IMR-90 (cell line): ENCODE results near the gene TNS3. TPM values are rescaled to one million over a fixed set of nuclear protein-coding genes. Genes with fewer than 3 reads are reported as not detected.

Experiments
- ATAC-seq: fragments of 200-7000 bp; cut with Tn5 transposase; 2 replicates; pipeline ENCODE4 v1.9.1; 2020; ENCODE audit warnings: low read depth, mild to moderate bottlenecking, moderate library complexity
- BruUV-seq: library from RNA; stranded (reverse); fragments of 400-500 nt; replicated peaks from 2 replicates; lab custom pipeline; 2021; lab: Mats Ljungman, UMichigan
- CTCF ChIA-PET: fragments of 300-600 bp; formaldehyde crosslinking; extraction: SDS; loops from one replicate; lab custom pipeline; 2021; ENCODE audit warnings: antibody characterized with exemption; lab: Yijun Ruan, JAX
- POLR2A ChIA-PET: fragments of 300-600 bp; sonication (Branson Sonifier 250); formaldehyde crosslinking; loops from one replicate; lab custom pipeline; 2022; ENCODE audit warnings: antibody characterized with exemption; ENCODE audit not compliant: unreplicated experiment; lab: Charles Lee
- DNase-seq: peaks from one replicate; pipeline ENCODE4 v3.0.0; 2013
- H2AFZ ChIP-seq: replicated peaks from 2 replicates; pipeline ENCODE3; 2013; ENCODE audit warnings: low read length, mild to moderate bottlenecking; ENCODE audit not compliant: poor library complexity
- H2AK5ac ChIP-seq: 2 replicates; pipeline ENCODE4 v1.6.1; 2013; ENCODE audit warnings: low read depth, low read length, inconsistent platforms
- H2AK9ac ChIP-seq: replicated peaks from 2 replicates; pipeline ENCODE3; 2013; ENCODE audit warnings: mild to moderate bottlenecking, low read depth, low read length, moderate library complexity; ENCODE audit not compliant: poor library complexity
- H2BK120ac ChIP-seq: 2 replicates; pipeline ENCODE4 v1.6.1; 2013; ENCODE audit warnings: low read depth, low read length, inconsistent platforms
- H2BK15ac ChIP-seq: 3 replicates; pipeline ENCODE4 v1.6.1; 2013; ENCODE audit warnings: low read depth, low read length, inconsistent platforms
- H2BK20ac ChIP-seq: 2 replicates; pipeline ENCODE4 v1.6.1; 2013; ENCODE audit warnings: low read depth, mild to moderate bottlenecking, inconsistent platforms, low read length, moderate library complexity
- H2BK5ac ChIP-seq: 2 replicates; pipeline ENCODE4 v1.6.1; 2013; ENCODE audit warnings: mild to moderate bottlenecking, low read depth, low read length, inconsistent platforms; ENCODE audit not compliant: poor library complexity, severe bottlenecking
- H3K14ac ChIP-seq: replicated peaks from 2 replicates; pipeline ENCODE4 v1.6.1; 2013; ENCODE audit warnings: low read depth, low read length, inconsistent platforms
- H3K18ac ChIP-seq: 2 replicates; pipeline ENCODE4 v1.6.1; 2013; ENCODE audit warnings: low read depth, low read length, control low read depth
- H3K23ac ChIP-seq: 2 replicates; pipeline ENCODE4 v1.6.1; 2013; ENCODE audit warnings: low read depth, low read length, inconsistent platforms
- H3K27ac ChIP-seq: 2 replicates; pipeline ENCODE4 v1.5.1; 2013; ENCODE audit warnings: mild to moderate bottlenecking, control low read depth, low read length; ENCODE audit not compliant: insufficient read depth
- H3K27me3 ChIP-seq: 2 replicates; pipeline ENCODE4 v1.6.1; 2013; ENCODE audit warnings: low read length; ENCODE audit not compliant: control insufficient read depth, insufficient read depth
- H3K36me3 ChIP-seq: 2 replicates; pipeline ENCODE4 v1.6.1; 2013; ENCODE audit warnings: low read length, mixed read lengths; ENCODE audit not compliant: control insufficient read depth, insufficient read depth
- H3K4ac ChIP-seq: 2 replicates; pipeline ENCODE4 v1.6.1; 2013; ENCODE audit warnings: low read depth, low read length, inconsistent platforms
- H3K4me1 ChIP-seq: 2 replicates; pipeline ENCODE4 v1.6.1; 2013; ENCODE audit warnings: low read length, mixed read lengths; ENCODE audit not compliant: control insufficient read depth, insufficient read depth
- H3K4me2 ChIP-seq: 2 replicates; pipeline ENCODE4 v1.6.1; 2013; ENCODE audit warnings: low read depth, mild to moderate bottlenecking, control low read depth, low read length, moderate library complexity
- H3K4me3 ChIP-seq: 2 replicates; pipeline ENCODE4 v1.5.1; 2013; ENCODE audit warnings: low read depth, mild to moderate bottlenecking, control low read depth, low read length, moderate library complexity; ENCODE audit not compliant: insufficient read depth
- H3K56ac ChIP-seq: 2 replicates; pipeline ENCODE4 v1.6.1; 2013; ENCODE audit warnings: low read length, inconsistent platforms; ENCODE audit not compliant: insufficient read depth; ENCODE audit errors: extremely low read depth
- H3K79me1 ChIP-seq, 2 experiments: 2 replicates each; pipeline ENCODE4 v1.6.1; 2013; ENCODE audit warnings: low read length in 2 of 2, inconsistent platforms in 1 of 2, low read depth in 1 of 2
- H3K9ac ChIP-seq: 2 replicates; pipeline ENCODE4 v1.6.1; 2013; ENCODE audit warnings: low read depth, low read length, control low read depth
- H3K9me1 ChIP-seq: 2 replicates; pipeline ENCODE4 v1.6.1; 2013; ENCODE audit warnings: low read length, inconsistent platforms; ENCODE audit not compliant: insufficient read depth
- H3K9me3 ChIP-seq: 2 replicates; pipeline ENCODE4 v1.6.1; 2013; ENCODE audit warnings: low read length; ENCODE audit not compliant: control insufficient read depth, insufficient read depth
- H4K20me1 ChIP-seq: 2 replicates; pipeline ENCODE4 v1.6.1; 2013; ENCODE audit warnings: low read length, inconsistent platforms; ENCODE audit not compliant: insufficient read depth
- H4K5ac ChIP-seq: 2 replicates; pipeline ENCODE4 v1.6.1; 2013; ENCODE audit warnings: mild to moderate bottlenecking, low read depth, low read length, control low read depth
- H4K8ac ChIP-seq, 2 experiments: 2 replicates each; pipeline ENCODE4 v1.6.1; 2013; ENCODE audit warnings: low read depth in 2 of 2, low read length in 2 of 2, control low read depth in 1 of 2, inconsistent platforms in 1 of 2
- H4K91ac ChIP-seq: 2 replicates; pipeline ENCODE4 v1.6.1; 2013; ENCODE audit warnings: low read depth, low read length, inconsistent platforms; ENCODE audit not compliant: insufficient read depth
- BHLHE40 ChIP-seq: fragments of 150-350 bp; IDR thresholded peaks from 2 replicates; pipeline ENCODE4 v1.6.1; 2016; ENCODE audit warnings: mild to moderate bottlenecking, low read depth, low read length
- CEBPB ChIP-seq: IDR thresholded peaks from 2 replicates; pipeline ENCODE4 v1.6.1; 2012; ENCODE audit warnings: low read depth, low read length, improper control_type of control experiment
- CHD1 ChIP-seq: IDR thresholded peaks from 2 replicates; pipeline ENCODE4 v1.6.1; 2012; ENCODE audit warnings: low read depth, low read length, improper control_type of control experiment
- CTCF ChIP-seq: conservative IDR thresholded peaks from 2 replicates; pipeline ENCODE4 v1.5.1; 2012; ENCODE audit warnings: mild to moderate bottlenecking, low read depth, low read length, improper control_type of control experiment
- ELK1 ChIP-seq: fragments of 150-350 bp; IDR thresholded peaks from 2 replicates; pipeline ENCODE4 v1.6.1; 2016; ENCODE audit warnings: low read depth, mild to moderate bottlenecking, low read length, moderate library complexity, borderline replicate concordance
- FOS ChIP-seq: fragments of 150-350 bp; IDR thresholded peaks from 2 replicates; pipeline ENCODE4 v1.6.1; 2016; ENCODE audit warnings: low read depth, low read length
- MAFK ChIP-seq: IDR thresholded peaks from 2 replicates; pipeline ENCODE4 v1.6.1; 2012; ENCODE audit warnings: low read depth, low read length, improper control_type of control experiment
- MAZ ChIP-seq: IDR thresholded peaks from 2 replicates; pipeline ENCODE4 v1.6.1; 2012; ENCODE audit warnings: low read depth, mild to moderate bottlenecking, low read length, improper control_type of control experiment, moderate library complexity, borderline replicate concordance
- NFE2L2 ChIP-seq: fragments of 150-350 bp; IDR thresholded peaks from 2 replicates; pipeline ENCODE4 v1.6.1; 2016; ENCODE audit warnings: low read depth, mild to moderate bottlenecking, low read length
- POLR2A ChIP-seq: IDR thresholded peaks from 2 replicates; pipeline ENCODE4 v1.6.1; 2012; ENCODE audit warnings: mild to moderate bottlenecking, low read depth, low read length
- RAD21 ChIP-seq: IDR thresholded peaks from 2 replicates; pipeline ENCODE4 v1.6.1; 2012; ENCODE audit warnings: low read length, improper control_type of control experiment
- RFX5 ChIP-seq: IDR thresholded peaks from 2 replicates; pipeline ENCODE4 v1.8.0; 2012; ENCODE audit warnings: low read depth, mild to moderate bottlenecking, low read length, moderate library complexity
- SMC3 ChIP-seq: fragments of 150-350 bp; IDR thresholded peaks from 2 replicates; pipeline ENCODE4 v1.6.1; 2016; ENCODE audit warnings: low read depth, mild to moderate bottlenecking, antibody characterized with exemption, low read length, moderate library complexity
- USF2 ChIP-seq: fragments of 150-350 bp; IDR thresholded peaks from 2 replicates; pipeline ENCODE4 v1.6.1; 2017; ENCODE audit warnings: mild to moderate bottlenecking, antibody characterized with exemption, low read length, low read depth
- WGBS, 2 experiments: methylation state at CpG; one replicate each; pipeline versions ENCODE4 v1.1.5 to v1.1.7; 2013; ENCODE audit warnings: missing lambda C conversion rate in 2 of 2; ENCODE audit not compliant: insufficient read length in 1 of 2; ENCODE audit errors: extremely low coverage in 2 of 2; 5-methylcytosine and 5-hydroxymethylcytosine counted together
- dilution Hi-C: fragments of 300-500 bp; cut with HindIII; formaldehyde crosslinking; loops from one replicate; pipeline ENCODE4 v1.14.3; 2018; ENCODE audit warnings: low sequenced_read_pairs; ENCODE audit not compliant: unreplicated experiment
- in situ Hi-C: fragments of 300-500 bp; cut with MboI; formaldehyde crosslinking; loops from 3 replicates; pipeline ENCODE4 v1.14.3; 2019; ENCODE audit warnings: low sequenced_read_pairs, inconsistent platforms, mixed read lengths
- intact Hi-C: fragments of 100-400 bp; cut with micrococcal nuclease; formaldehyde crosslinking; loops from 2 replicates; pipeline ENCODE4 v1.10.0; 2022
- polyA plus RNA-seq, 3 experiments: library from polyadenylated mRNA; depleted of rRNA; stranded (reverse); fragments of >200 nt; gene quantifications; 2 replicates each; pipeline ENCODE4 v1.2.3, GENCODE V29; 2012; ENCODE audit warnings: low replicate concordance in 1 of 3
- total RNA-seq: library from RNA; depleted of rRNA; stranded (reverse); fragments of >200 nt; gene quantifications from 2 replicates; pipeline ENCODE4 v1.2.3, GENCODE V29; 2012

TNS3 gene
- total and polyA plus RNA-seq, 2 of the 4 experiments (the other 2 are of a cell fraction), result 64.3 to 79.2 TPM

GRCh38 chr7:47248797-47249196, 333.1 kb downstream of the TNS3 start:
- no peak overlapping the region for H2BK15ac ChIP-seq
- H3K18ac ChIP-seq, result no peak overlapping the region
- dilution Hi-C loops, result no loop called here
- CTCF ChIA-PET, result no interaction called here
- no peak overlapping the region for H2BK5ac ChIP-seq
- H4K91ac ChIP-seq, result no peak overlapping the region
- no peak overlapping the region for H3K4me2 ChIP-seq
- in situ Hi-C loops, result no loop called here
- no peak overlapping the region for H3K4ac ChIP-seq
- H3K23ac ChIP-seq, result no peak overlapping the region
- H3K9me3 ChIP-seq, result no peaks in the 10 kb centered on the region
- no peak overlapping the region for H3K14ac ChIP-seq
- DNase-seq (no peak), ATAC-seq (no peak)
- BruUV-seq, result no TSS peak
- H3K27ac ChIP-seq, result no peak overlapping the region
- peaks cover 4% of the 10 kb centered on the region; the same call in 1 of the 2 replicates for H3K9me1 ChIP-seq
- POLR2A ChIA-PET, result no interaction called here
- H3K79me1 ChIP-seq, result no peaks in the 10 kb centered on the region
- no peak overlapping the region for H2BK120ac ChIP-seq
- no peak overlapping the region for H4K5ac ChIP-seq
- H3K4me1 ChIP-seq, result peaks cover 4% of the 10 kb centered on the region; the same call in 1 of the 2 replicates
- intact Hi-C loops, result no loop called here
- no peak overlapping the region for H3K56ac ChIP-seq
- TF ChIP-seq CEBPB (no peak), USF2 (no peak), RFX5 (no peak), CTCF (no peak), FOS (no peak), MAZ (no peak), POLR2A (no peak), SMC3 (no peak), MAFK (no peak), NFE2L2 (no peak), CHD1 (no peak), BHLHE40 (no peak), ELK1 (no peak), RAD21 (no peak)
- no peaks in the 10 kb centered on the region for H3K36me3 ChIP-seq
- no peak overlapping the region for H4K8ac ChIP-seq
- H2AK9ac ChIP-seq, result no peak overlapping the region
- H3K4me3 ChIP-seq, result no peak overlapping the region
- H2AFZ ChIP-seq, result no peak overlapping the region
- WGBS, 2 experiments, result 69% methylated on average over 2 of the region's 3 CpGs; no CpG with 5 or more reads in 1 of the 2 experiments
- no peak overlapping the region for H3K9ac ChIP-seq
- H4K20me1 ChIP-seq, result no peaks in the 10 kb centered on the region
- peaks cover 9% of the 10 kb centered on the region for H3K27me3 ChIP-seq
- no peak overlapping the region for H2BK20ac ChIP-seq
- H2AK5ac ChIP-seq, result no peak overlapping the region
